ENCODE data around the gene NXPH1.

GRCh38 chr7:8389593-8390261, 43.7 kb upstream of the NXPH1 start:
- no peak for TF ChIP-seq CTCF (IDR thresholded peaks at IDR 0.05; ENCODE audit: low read length)
- no peak for TF ChIP-seq EZH2 (IDR thresholded peaks at IDR 0.05; ENCODE audit: borderline replicate concordance, low read length)

All from OCI-LY1 (cell line).